K562 (cell line): Measurements from ENCODE around the gene PARD3B.

ENCODE experiments used
- ELF1 ChIP-seq: fragments of 200-800 bp; sonication (Bioruptor generic); IDR thresholded peaks from 2 replicates; pipeline ENCODE4 v1.6.1; 2016; ENCODE audit warnings: missing genetic modification characterization, missing compliant biosample characterization
- PCBP1 ChIP-seq: fragments of 200-400 bp; formaldehyde crosslinking; IDR thresholded peaks from 2 replicates; pipeline ENCODE4 v1.6.1; 2018; ENCODE audit warnings: mild to moderate bottlenecking, low read depth, low read length; ENCODE audit not compliant: poor library complexity, severe bottlenecking
- REST ChIP-seq, 2 experiments: fragments of 450-650 bp; formaldehyde crosslinking in 1 of 2; IDR thresholded peaks; 2 replicates each; pipeline versions ENCODE4 v1.4.0 to v1.6.1; 2014 to 2020; ENCODE audit warnings: mild to moderate bottlenecking in 2 of 2, borderline replicate concordance in 1 of 2, low read depth in 1 of 2
- ZBTB1 ChIP-seq: sonication (generic); formaldehyde crosslinking; IDR thresholded peaks from 2 replicates; pipeline ENCODE4 v1.8.1; 2023; ENCODE audit warnings: missing genetic modification reagents, low read depth, mild to moderate bottlenecking, borderline replicate concordance
- ZFX ChIP-seq: sonication (generic); formaldehyde crosslinking; IDR thresholded peaks from 2 replicates; pipeline ENCODE4 v1.8.0; 2022; ENCODE audit warnings: mild to moderate bottlenecking, missing genetic modification reagents, moderate library complexity

- TF ChIP-seq ELF1 (tag) = no peak
- no peak for TF ChIP-seq ZBTB1
- no peak for TF ChIP-seq ZFX (CRISPR knock-in tag)
- TF ChIP-seq REST (IDR thresholded peaks at IDR 0.05; ENCODE audit: borderline replicate concordance) = no peak
- TF ChIP-seq REST (CRISPR knock-in tag; IDR thresholded peaks at IDR 0.05; ENCODE audit: low read depth) = no peak
- no peak for TF ChIP-seq PCBP1
These were observed 147.5 kb downstream of the PARD3B start for GRCh38 chr2:204692790-204693189.
